ENCODE results near the gene COMT.
"Not testable (repeated sequence)": the region's sequence is repeated elsewhere in the genome, so short reads cannot be mapped to it uniquely, and the experiment has no call there.

Gene COMT

DNA sequence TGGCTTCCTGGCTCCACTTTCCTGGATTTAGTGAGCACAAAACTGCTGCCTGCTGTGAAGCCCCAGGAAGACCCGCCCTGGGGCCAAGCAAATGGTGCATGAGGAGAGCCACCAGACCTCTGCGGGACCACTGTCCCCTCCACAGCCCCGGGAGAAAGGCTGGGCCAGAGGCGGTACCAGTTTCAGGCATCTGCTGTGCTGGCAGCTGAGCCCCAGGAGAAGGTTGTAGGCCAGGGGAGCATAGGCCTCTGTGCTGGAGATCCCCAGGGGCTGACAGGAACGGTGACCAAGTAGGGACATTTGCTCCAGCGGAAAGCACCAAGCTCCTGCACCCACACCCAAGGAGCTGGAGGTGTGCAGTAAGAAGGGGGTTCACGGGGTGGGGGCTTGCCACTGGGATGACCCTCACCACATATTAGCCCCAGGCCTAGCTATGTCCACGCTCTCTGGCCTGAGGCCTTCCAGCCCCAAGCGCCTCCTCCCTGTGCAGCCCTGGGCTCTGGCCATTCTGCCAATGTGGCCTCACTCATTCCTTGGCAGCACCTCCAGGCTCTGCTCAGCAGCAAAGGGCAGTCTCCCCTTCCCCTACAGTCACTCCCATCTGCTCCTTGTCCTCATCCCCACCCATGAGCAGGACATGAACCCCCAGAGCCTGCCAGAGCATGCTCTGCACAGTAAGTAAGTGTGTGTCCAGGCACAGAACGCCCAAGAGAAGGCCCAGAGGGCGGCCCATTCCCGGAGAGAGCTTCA, 24.0 kb upstream of the COMT start:
- Histone ChIP-seq H3K4me1 (ENCODE audit: control insufficient read depth, insufficient read depth, low read length) (no peaks in the 10 kb centered on the region), H3K9me3 (ENCODE audit: control insufficient read depth, insufficient read depth, low read length) (no peaks in the 10 kb centered on the region), H3K27ac (ENCODE audit: low read depth, low read length) (no peak overlapping the region), H3K4me3 (ENCODE audit: low read depth, low read length) (no peak overlapping the region), H3K27me3 (ENCODE audit: control insufficient read depth, insufficient read depth, low read length) (no peaks in the 10 kb centered on the region), H3K36me3 (ENCODE audit: control insufficient read depth, insufficient read depth, low read length) (peaks cover 5% of the 10 kb centered on the region; the same call in 1 of the 2 replicates), H3K9ac (ENCODE audit: low read depth, low read length) (no peak overlapping the region)

- Histone ChIP-seq H3K9me3 (ENCODE audit: control insufficient read depth, insufficient read depth, low read length) (no peaks in the 10 kb centered on the region), H3K4me1 (ENCODE audit: control insufficient read depth, insufficient read depth, low read length) (no peaks in the 10 kb centered on the region), H3K9ac (ENCODE audit: low read depth, low read length) (no peak overlapping the region), H3K4me3 (ENCODE audit: low read depth, low read length) (no peak overlapping the region), H3K27me3 (ENCODE audit: control insufficient read depth, insufficient read depth, low read length) (no peaks in the 10 kb centered on the region), H3K36me3 (ENCODE audit: control insufficient read depth, insufficient read depth, low read length) (peaks cover 5% of the 10 kb centered on the region; the same call in 1 of the 2 replicates), H3K27ac (ENCODE audit: low read depth, low read length) (no peak overlapping the region)
Observed at GRCh38 chr22:19918332-19919106, 23.1 kb upstream of the COMT start.

- H3K4me1 ChIP-seq (ENCODE audit: control insufficient read depth, insufficient read depth, low read length): no peaks in the 10 kb centered on the region
- no peak overlapping the region for H3K4me3 ChIP-seq (ENCODE audit: low read depth, low read length)
- no peak overlapping the region for H3K9ac ChIP-seq (ENCODE audit: low read depth, low read length)
- no peaks in the 10 kb centered on the region for H3K36me3 ChIP-seq (ENCODE audit: control insufficient read depth, insufficient read depth, low read length)
- H3K27me3 ChIP-seq (ENCODE audit: control insufficient read depth, insufficient read depth, low read length): no peaks in the 10 kb centered on the region
- H3K27ac ChIP-seq (ENCODE audit: low read depth, low read length): no peak overlapping the region
- no peaks in the 10 kb centered on the region for H3K9me3 ChIP-seq (ENCODE audit: control insufficient read depth, insufficient read depth, low read length)
Observed at GRCh38 chr22:19919701-19920363, 21.7 kb upstream of the COMT start.

GRCh38 chr22:19921544-19922081, 20.0 kb upstream of the COMT start:
- Histone ChIP-seq H3K4me1 (ENCODE audit: control insufficient read depth, insufficient read depth, low read length) (no peaks in the 10 kb centered on the region), H3K9ac (ENCODE audit: low read depth, low read length) (no peak overlapping the region), H3K27me3 (ENCODE audit: control insufficient read depth, insufficient read depth, low read length) (no peaks in the 10 kb centered on the region), H3K9me3 (ENCODE audit: control insufficient read depth, insufficient read depth, low read length) (no peaks in the 10 kb centered on the region), H3K27ac (ENCODE audit: low read depth, low read length) (no peak overlapping the region), H3K36me3 (ENCODE audit: control insufficient read depth, insufficient read depth, low read length) (no peaks in the 10 kb centered on the region), H3K4me3 (ENCODE audit: low read depth, low read length) (no peak overlapping the region)

GRCh38 chr22:19923914-19924513, 17.6 kb upstream of the COMT start:
- H3K9me3 ChIP-seq (ENCODE audit: control insufficient read depth, insufficient read depth, low read length): no peaks in the 10 kb centered on the region
- H3K27me3 ChIP-seq (ENCODE audit: control insufficient read depth, insufficient read depth, low read length): no peaks in the 10 kb centered on the region
- H3K4me3 ChIP-seq (ENCODE audit: low read depth, low read length): no peak overlapping the region
- H3K9ac ChIP-seq (ENCODE audit: low read depth, low read length): no peak overlapping the region
- H3K27ac ChIP-seq (ENCODE audit: low read depth, low read length): no peak overlapping the region
- no peaks in the 10 kb centered on the region for H3K4me1 ChIP-seq (ENCODE audit: control insufficient read depth, insufficient read depth, low read length)
- H3K36me3 ChIP-seq (ENCODE audit: control insufficient read depth, insufficient read depth, low read length): no peaks in the 10 kb centered on the region

GRCh38 chr22:19926028-19926427, 15.5 kb upstream of the COMT start:
- not testable (repeated sequence) for H3K9ac ChIP-seq (ENCODE audit: low read depth, low read length); H3K4me1 ChIP-seq (ENCODE audit: control insufficient read depth, insufficient read depth, low read length); H3K27me3 ChIP-seq (ENCODE audit: control insufficient read depth, insufficient read depth, low read length); H3K4me3 ChIP-seq (ENCODE audit: low read depth, low read length); H3K27ac ChIP-seq (ENCODE audit: low read depth, low read length); H3K36me3 ChIP-seq (ENCODE audit: control insufficient read depth, insufficient read depth, low read length); H3K9me3 ChIP-seq (ENCODE audit: control insufficient read depth, insufficient read depth, low read length)

GRCh38 chr22:19927696-19928095, 13.9 kb upstream of the COMT start:
- no peaks in the 10 kb centered on the region for H3K27me3 ChIP-seq (ENCODE audit: control insufficient read depth, insufficient read depth, low read length)
- H3K27ac ChIP-seq (ENCODE audit: low read depth, low read length): no peak overlapping the region
- no peaks in the 10 kb centered on the region for H3K36me3 ChIP-seq (ENCODE audit: control insufficient read depth, insufficient read depth, low read length)
- no peaks in the 10 kb centered on the region for H3K9me3 ChIP-seq (ENCODE audit: control insufficient read depth, insufficient read depth, low read length)
- no peak overlapping the region for H3K4me3 ChIP-seq (ENCODE audit: low read depth, low read length)
- no peaks in the 10 kb centered on the region for H3K4me1 ChIP-seq (ENCODE audit: control insufficient read depth, insufficient read depth, low read length)
- H3K9ac ChIP-seq (ENCODE audit: low read depth, low read length): no peak overlapping the region

DNA sequence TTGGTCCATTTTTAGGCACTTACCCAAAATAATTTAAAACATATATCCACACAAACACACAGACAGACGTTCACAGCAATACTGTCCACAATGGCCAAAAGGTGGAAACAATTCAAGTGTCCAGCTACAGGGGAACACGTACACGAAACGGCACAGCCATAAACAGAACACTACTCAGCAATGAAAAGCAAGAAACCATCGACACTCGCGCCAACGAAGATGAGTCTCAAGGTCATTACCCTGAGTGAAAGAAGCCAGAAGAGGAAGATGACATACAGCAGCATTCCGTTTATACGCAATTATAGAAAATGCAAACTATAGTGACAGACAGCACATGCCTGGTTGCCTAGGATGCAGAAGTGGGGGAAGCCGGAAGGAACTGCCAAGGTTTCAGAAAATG, 13.4 kb upstream of the COMT start:
- H3K4me3 ChIP-seq (ENCODE audit: low read depth, low read length): no peak overlapping the region
- no peaks in the 10 kb centered on the region for H3K36me3 ChIP-seq (ENCODE audit: control insufficient read depth, insufficient read depth, low read length)
- no peaks in the 10 kb centered on the region for H3K4me1 ChIP-seq (ENCODE audit: control insufficient read depth, insufficient read depth, low read length)
- H3K9ac ChIP-seq (ENCODE audit: low read depth, low read length): no peak overlapping the region
- H3K27ac ChIP-seq (ENCODE audit: low read depth, low read length): no peak overlapping the region
- H3K27me3 ChIP-seq (ENCODE audit: control insufficient read depth, insufficient read depth, low read length): no peaks in the 10 kb centered on the region
- H3K9me3 ChIP-seq (ENCODE audit: control insufficient read depth, insufficient read depth, low read length): no peaks in the 10 kb centered on the region

DNA sequence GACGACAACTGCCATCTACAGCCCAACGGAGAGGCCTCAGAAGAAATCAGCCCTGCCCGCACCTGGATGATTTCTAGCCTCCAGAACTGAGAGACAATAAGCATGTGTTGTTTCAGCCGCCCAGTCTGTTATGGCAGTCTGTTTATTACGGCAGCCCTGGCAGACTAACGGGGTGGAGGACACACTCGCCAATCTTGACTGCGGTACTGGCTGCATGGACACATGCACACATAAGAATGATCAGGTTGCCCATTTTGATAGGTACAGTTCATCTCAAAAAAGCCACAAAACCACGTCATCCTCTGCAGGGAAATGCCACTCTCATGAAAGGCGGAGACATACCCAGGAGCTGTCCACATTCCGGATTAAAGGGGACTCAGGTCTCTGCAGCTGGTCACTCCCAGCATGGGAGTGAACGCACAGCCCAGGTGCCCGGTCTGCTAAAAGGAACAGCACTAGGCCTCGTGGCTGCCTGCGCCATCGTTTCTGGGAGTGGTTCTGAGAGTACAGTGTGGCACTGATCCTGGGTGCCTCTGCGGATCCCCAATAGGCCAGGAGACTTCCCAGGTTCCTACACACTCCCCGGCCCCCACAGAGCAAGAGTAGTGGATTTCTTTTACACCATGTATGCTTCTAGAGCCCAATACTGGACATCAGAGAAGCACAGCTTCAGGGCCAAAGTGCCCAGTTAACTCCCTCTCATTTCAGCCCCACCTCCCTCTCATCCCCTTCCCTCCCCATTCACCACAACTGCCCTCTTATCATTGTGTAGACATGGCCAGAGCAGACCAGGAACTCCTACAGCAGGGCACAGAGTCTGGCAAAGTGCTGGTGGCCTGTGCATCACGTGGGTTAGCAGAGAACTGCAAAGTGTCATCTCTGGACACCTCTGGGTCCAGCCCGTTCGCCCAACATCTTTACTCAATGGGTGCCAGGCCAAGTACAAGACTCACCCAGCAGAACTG, 11.7 kb upstream of the COMT start:
- no peaks in the 10 kb centered on the region for H3K27me3 ChIP-seq (ENCODE audit: control insufficient read depth, insufficient read depth, low read length)
- H3K36me3 ChIP-seq (ENCODE audit: control insufficient read depth, insufficient read depth, low read length): no peaks in the 10 kb centered on the region
- no peaks in the 10 kb centered on the region for H3K9me3 ChIP-seq (ENCODE audit: control insufficient read depth, insufficient read depth, low read length)
- H3K4me3 ChIP-seq (ENCODE audit: low read depth, low read length): no peak overlapping the region
- H3K4me1 ChIP-seq (ENCODE audit: control insufficient read depth, insufficient read depth, low read length): no peaks in the 10 kb centered on the region
- H3K27ac ChIP-seq (ENCODE audit: low read depth, low read length): no peak overlapping the region
- no peak overlapping the region for H3K9ac ChIP-seq (ENCODE audit: low read depth, low read length)
